ENCODE measurements around the gene ZC3H12C. TPM values are rescaled to one million over a fixed set of nuclear protein-coding genes. Genes with fewer than 3 reads are reported as not detected.

ZC3H12C gene
- 10 to 100 TPM; 16.9 to 17.0 TPM for total RNA-seq
- 6.8 TPM for polyA plus RNA-seq (ENCODE audit: insufficient read depth, low read depth, low replicate concordance)
- long read RNA-seq, donor 1, full-length matches to known transcripts: 2 of 2 reads
- long read RNA-seq, donor 1, partial matches to known transcripts: 0 of 2 reads
- long read RNA-seq, donor 1, other reads (novel, unspliced or antisense): 0 of 2 reads
- long read RNA-seq, donor 2, full-length matches to known transcripts: 1 of 1 reads
- long read RNA-seq, donor 2, partial matches to known transcripts: 0 of 1 reads
- long read RNA-seq, donor 2, other reads (novel, unspliced or antisense): 0 of 1 reads

- Histone ChIP-seq H3K4me3 (peak within 1 kb of the TSS; percentile 73 to 85), H3K36me3 (ENCODE audit: low read depth, missing control alignments) (no peaks in the 10 kb centered on the region), H3K27ac (peak within 1 kb of the TSS; percentile 96 to 97), H3K27me3 (no peaks in the 10 kb centered on the region), H3K4me1 (peaks cover 14% of the 10 kb centered on the region), H3K9me3 (no peaks in the 10 kb centered on the region)
- 0 to 1% methylated on average over 16 to 88 of the region's 110 CpGs for WGBS, 2 donors
- intact Hi-C loops (cut with DNase I; ENCODE audit: low total_unique reads): no loop called here
- DNase-seq: peak; percentile 78
- TF ChIP-seq POLR2A (IDR thresholded peaks at IDR 0.05): no peak
- peak; percentile 16 to 56 (median 54) for TF ChIP-seq CTCF (IDR thresholded peaks at IDR 0.05)
These were observed at the start of gene ZC3H12C for GRCh38 chr11:110092515-110093406. Gene ZC3H12C, plus strand, starts transcription at chr11:110093392. Its CDS starts 20 bp downstream, at chr11:110093412.

GRCh38 chr11:110044226-110044968, 48.8 kb upstream of the ZC3H12C start:
- no peak overlapping the region for H3K4me3 ChIP-seq
- H3K27me3 ChIP-seq: no peaks in the 10 kb centered on the region
- no peaks in the 10 kb centered on the region for H3K4me1 ChIP-seq
- TF ChIP-seq POLR2A (IDR thresholded peaks at IDR 0.05) (no peak), CTCF (IDR thresholded peaks at IDR 0.05) (no peak)
- H3K36me3 ChIP-seq (ENCODE audit: low read depth, missing control alignments): no peaks in the 10 kb centered on the region
- no peak overlapping the region for H3K27ac ChIP-seq
- WGBS, 2 donors: 48 to 50% methylated on average over 9 of the region's 9 CpGs
- no peaks in the 10 kb centered on the region for H3K9me3 ChIP-seq
- DNase-seq: peak; percentile 32
- intact Hi-C loops (cut with DNase I; ENCODE audit: low total_unique reads): no loop called here

GRCh38 chr11:110046775-110047380, 46.3 kb upstream of the ZC3H12C start:
- Histone ChIP-seq H3K4me3 (no peak overlapping the region), H3K27ac (no peak overlapping the region), H3K36me3 (ENCODE audit: low read depth, missing control alignments) (no peaks in the 10 kb centered on the region), H3K4me1 (no peaks in the 10 kb centered on the region), H3K27me3 (no peaks in the 10 kb centered on the region), H3K9me3 (no peaks in the 10 kb centered on the region)
- TF ChIP-seq CTCF (IDR thresholded peaks at IDR 0.05) (no peak), POLR2A (IDR thresholded peaks at IDR 0.05) (no peak)
- intact Hi-C loops (cut with DNase I; ENCODE audit: low total_unique reads): no loop called here
- WGBS, 2 donors: 88 to 93% methylated on average over 2 of the region's 2 CpGs
- no peak for DNase-seq

- no peaks in the 10 kb centered on the region for H3K4me1 ChIP-seq
- intact Hi-C loops (cut with DNase I; ENCODE audit: low total_unique reads): no loop called here
- H3K4me3 ChIP-seq: no peak overlapping the region
- no peak for DNase-seq
- 85 to 89% methylated on average over 15 to 33 of the region's 33 CpGs for WGBS, 2 donors
- H3K27me3 ChIP-seq: no peaks in the 10 kb centered on the region
- no peak overlapping the region for H3K27ac ChIP-seq
- no peaks in the 10 kb centered on the region for H3K9me3 ChIP-seq
- no peaks in the 10 kb centered on the region for H3K36me3 ChIP-seq (ENCODE audit: low read depth, missing control alignments)
- TF ChIP-seq CTCF (IDR thresholded peaks at IDR 0.05) (no peak), POLR2A (IDR thresholded peaks at IDR 0.05) (no peak)
These were observed 43.5 kb upstream of the ZC3H12C start for GRCh38 chr11:110049501-110050200.
